Parathyroid adenoma (tissue), 2 donors: ENCODE results near the gene APC2.

Experiments used
- H2AFZ ChIP-seq: fragments of 300-600 bp; sonication (generic); one replicate; pipeline ENCODE4 v1.7.0; 2017; ENCODE audit warnings: antibody characterized with exemption, mild to moderate bottlenecking
- H3K27ac ChIP-seq: fragments of 300-600 bp; sonication (generic); one replicate; pipeline ENCODE4 v1.7.0; 2017
- H3K27me3 ChIP-seq: fragments of 300-600 bp; sonication (generic); one replicate; pipeline ENCODE4 v1.7.0; 2017; ENCODE audit warnings: low read length; ENCODE audit not compliant: control insufficient read depth, insufficient read depth
- H3K36me3 ChIP-seq: fragments of 300-600 bp; sonication (generic); one replicate; pipeline ENCODE4 v1.7.0; 2017; ENCODE audit warnings: low read length; ENCODE audit not compliant: control insufficient read depth, insufficient read depth
- H3K4me1 ChIP-seq: fragments of 300-600 bp; sonication (generic); one replicate; pipeline ENCODE4 v1.7.0; 2017; ENCODE audit warnings: control low read depth
- H3K4me2 ChIP-seq: fragments of 300-600 bp; sonication (generic); one replicate; pipeline ENCODE4 v1.7.0; 2017; ENCODE audit warnings: low read length
- H3K4me3 ChIP-seq: fragments of 300-600 bp; sonication (generic); one replicate; pipeline ENCODE4 v1.7.0; 2017; ENCODE audit warnings: low read depth, low read length
- H3K79me2 ChIP-seq: fragments of 300-600 bp; sonication (generic); one replicate; pipeline ENCODE4 v1.7.0; 2017; ENCODE audit warnings: control low read depth
- H3K9ac ChIP-seq: fragments of 300-600 bp; sonication (generic); one replicate; pipeline ENCODE4 v1.7.0; 2017; ENCODE audit warnings: mild to moderate bottlenecking
- H3K9me3 ChIP-seq: fragments of 300-600 bp; sonication (generic); one replicate; pipeline ENCODE4 v1.7.0; 2017; ENCODE audit warnings: low read length; ENCODE audit not compliant: control insufficient read depth
- TF ChIP-seq, protein P1 (sequence below): fragments of 300-600 bp; sonication (generic); IDR thresholded peaks from one replicate; pipeline ENCODE4 v1.7.0; 2017; ENCODE audit warnings: antibody characterized with exemption, mild to moderate bottlenecking
- donor health status: primary hyperparathyroidism.

The APC2 gene

DNA sequence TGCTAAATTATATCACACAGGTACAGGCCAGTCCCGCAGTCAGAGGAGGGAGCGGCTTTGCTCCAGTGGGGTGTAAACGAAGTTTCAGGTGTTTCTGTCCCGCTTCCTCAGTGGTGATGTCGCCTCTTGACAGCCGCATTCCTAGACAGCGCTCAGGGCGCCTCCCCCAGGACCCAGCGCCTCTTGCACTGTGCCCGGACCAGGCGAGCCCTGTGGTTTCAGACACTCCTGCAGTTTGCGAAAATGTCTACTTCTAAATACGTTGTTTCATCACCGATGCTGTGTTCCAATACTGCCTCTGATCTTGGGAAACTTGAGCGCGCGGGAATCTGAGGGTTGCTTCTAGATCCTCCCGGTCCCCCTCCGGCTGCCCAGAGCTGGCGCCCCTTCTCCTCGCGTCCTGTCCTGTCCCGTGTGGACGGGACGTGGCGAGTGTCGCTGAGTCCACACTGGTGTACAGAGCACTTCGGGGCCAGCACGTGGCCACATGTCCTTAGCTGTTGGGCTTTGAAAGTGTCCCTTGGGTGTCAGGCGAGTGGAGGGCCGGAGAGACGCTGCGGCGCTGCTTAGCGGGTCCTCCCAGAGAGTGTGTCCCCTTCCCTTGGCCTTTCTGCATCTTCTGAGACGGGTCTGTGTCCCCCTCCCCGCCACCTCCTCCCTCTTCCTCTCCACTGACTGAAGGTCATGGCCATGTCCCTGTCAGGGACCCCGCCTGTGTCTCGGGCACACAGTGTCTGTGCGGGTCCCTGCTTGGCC is 26.3 kb upstream of the APC2 start:
- H3K36me3 ChIP-seq: no peaks in the 10 kb centered on the region
- H3K27me3 ChIP-seq: no peaks in the 10 kb centered on the region
- H3K79me2 ChIP-seq: peaks cover 44% of the 10 kb centered on the region
- no peak overlapping the region for H3K9ac ChIP-seq
- TF ChIP-seq, protein P1, sequence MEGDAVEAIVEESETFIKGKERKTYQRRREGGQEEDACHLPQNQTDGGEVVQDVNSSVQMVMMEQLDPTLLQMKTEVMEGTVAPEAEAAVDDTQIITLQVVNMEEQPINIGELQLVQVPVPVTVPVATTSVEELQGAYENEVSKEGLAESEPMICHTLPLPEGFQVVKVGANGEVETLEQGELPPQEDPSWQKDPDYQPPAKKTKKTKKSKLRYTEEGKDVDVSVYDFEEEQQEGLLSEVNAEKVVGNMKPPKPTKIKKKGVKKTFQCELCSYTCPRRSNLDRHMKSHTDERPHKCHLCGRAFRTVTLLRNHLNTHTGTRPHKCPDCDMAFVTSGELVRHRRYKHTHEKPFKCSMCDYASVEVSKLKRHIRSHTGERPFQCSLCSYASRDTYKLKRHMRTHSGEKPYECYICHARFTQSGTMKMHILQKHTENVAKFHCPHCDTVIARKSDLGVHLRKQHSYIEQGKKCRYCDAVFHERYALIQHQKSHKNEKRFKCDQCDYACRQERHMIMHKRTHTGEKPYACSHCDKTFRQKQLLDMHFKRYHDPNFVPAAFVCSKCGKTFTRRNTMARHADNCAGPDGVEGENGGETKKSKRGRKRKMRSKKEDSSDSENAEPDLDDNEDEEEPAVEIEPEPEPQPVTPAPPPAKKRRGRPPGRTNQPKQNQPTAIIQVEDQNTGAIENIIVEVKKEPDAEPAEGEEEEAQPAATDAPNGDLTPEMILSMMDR: no peak
- H3K4me1 ChIP-seq: no peaks in the 10 kb centered on the region
- H2AFZ ChIP-seq: no peak overlapping the region
- no peaks in the 10 kb centered on the region for H3K9me3 ChIP-seq
- H3K27ac ChIP-seq: no peak overlapping the region
- H3K4me2 ChIP-seq: no peak overlapping the region
- no peak overlapping the region for H3K4me3 ChIP-seq

DNA sequence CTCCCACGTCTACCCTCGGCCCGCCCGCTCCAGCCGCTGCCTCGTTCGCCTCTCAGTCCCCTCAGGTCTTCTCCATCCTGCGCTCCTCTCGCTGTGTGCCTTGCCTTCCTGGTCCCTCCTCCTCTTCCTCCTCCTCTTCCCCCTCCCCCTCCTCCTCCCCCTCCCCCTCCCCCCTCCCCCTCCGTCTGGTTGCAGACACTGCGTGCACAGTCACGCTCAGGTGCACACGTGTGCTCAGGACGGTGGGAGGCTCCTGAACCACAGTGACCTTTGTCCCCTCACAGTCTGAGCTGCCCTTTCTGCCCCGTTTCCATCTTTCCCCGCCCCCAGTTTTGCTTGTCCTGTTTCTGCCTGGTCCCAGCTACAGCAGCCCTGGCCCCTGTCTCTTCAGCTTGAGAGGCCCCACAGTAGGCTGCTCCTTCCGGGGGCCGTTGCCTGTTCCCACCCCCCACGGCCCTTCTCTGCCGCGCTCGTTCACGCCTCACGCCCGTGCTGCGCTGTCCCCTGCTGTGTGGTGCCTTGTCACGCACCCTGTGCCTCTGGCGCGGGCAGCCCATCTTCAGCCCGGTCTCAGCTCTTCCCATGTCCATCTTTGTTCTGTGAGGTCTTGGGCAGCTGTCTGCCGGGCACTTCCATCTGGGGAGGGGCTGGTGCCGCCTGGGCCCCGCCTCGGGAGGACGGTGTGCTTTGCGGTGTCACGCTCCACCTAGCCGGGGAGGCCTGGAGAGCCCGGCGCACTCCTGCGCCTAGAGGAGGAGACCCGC is 25.5 kb upstream of the APC2 start:
- Histone ChIP-seq H2AFZ (no peak overlapping the region), H3K9me3 (no peaks in the 10 kb centered on the region), H3K36me3 (no peaks in the 10 kb centered on the region), H3K4me1 (no peaks in the 10 kb centered on the region), H3K4me3 (no peak overlapping the region), H3K4me2 (no peak overlapping the region), H3K27ac (no peak overlapping the region), H3K27me3 (no peaks in the 10 kb centered on the region), H3K9ac (no peak overlapping the region), H3K79me2 (peaks cover 37% of the 10 kb centered on the region)
- TF ChIP-seq, protein P1: no peak

DNA sequence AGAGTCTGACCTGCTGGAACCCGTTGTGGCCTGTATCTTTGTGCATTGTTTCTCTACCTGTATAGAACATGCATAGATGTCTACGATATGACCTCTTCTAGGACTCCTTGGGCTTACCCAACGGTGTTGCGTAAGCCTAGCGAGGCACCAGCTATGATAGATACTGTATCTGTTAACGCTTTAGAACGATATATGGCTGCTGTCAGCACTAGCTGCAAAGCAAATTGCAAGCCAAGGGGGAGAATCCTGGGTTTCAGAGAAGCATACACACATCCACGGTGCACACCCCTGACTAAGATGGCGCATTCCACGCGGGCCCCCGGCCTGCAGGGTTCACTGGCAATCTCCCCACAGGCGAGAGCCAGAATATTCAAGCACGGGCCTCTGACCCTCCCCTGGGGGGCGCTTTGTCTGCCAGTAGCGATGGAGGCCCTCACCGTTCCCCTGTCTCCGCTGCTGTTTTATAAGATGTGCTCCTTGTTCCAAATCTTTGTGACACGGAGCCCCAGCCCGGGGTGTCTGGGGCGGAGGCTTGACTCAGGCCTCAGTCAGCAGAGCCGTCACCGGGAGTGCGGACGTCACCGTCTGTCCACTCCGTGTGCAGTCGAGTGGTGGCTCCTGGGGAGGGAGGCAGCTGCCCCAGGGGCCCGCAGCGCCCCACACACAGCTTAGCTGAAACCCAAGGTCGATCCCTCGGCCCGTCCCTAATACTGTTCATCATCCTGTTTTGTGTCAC is 24.7 kb upstream of the APC2 start:
- H3K4me2 ChIP-seq: no peak overlapping the region
- H3K27ac ChIP-seq: no peak overlapping the region
- TF ChIP-seq, protein P1: no peak

DNA sequence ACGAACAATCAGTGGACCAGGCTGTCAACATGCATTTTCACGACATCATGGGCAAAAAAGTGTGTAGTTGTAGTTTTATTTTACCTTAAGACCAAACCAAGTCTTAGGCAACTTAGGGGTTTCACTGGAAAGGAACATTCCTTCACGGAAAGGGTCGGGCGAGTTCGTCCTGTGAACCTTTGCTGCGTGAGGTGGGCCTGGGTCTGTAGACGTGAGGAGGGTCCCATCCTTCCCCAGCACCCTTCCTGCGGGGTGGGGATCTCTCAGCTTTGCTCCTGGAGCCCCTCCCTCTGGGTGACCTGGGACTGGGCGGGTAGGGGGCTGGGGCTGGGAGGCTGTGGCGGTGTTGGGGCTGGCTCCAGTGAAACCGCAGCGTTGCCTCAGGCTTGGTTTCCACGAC is 24.0 kb upstream of the APC2 start:
- TF ChIP-seq, protein P1: no peak
- no peaks in the 10 kb centered on the region for H3K4me1 ChIP-seq
- H3K79me2 ChIP-seq: peaks cover 33% of the 10 kb centered on the region
- H3K9ac ChIP-seq: no peak overlapping the region
- H3K27ac ChIP-seq: no peak overlapping the region
- no peak overlapping the region for H3K4me2 ChIP-seq
- no peaks in the 10 kb centered on the region for H3K9me3 ChIP-seq
- H3K27me3 ChIP-seq: no peaks in the 10 kb centered on the region
- H3K4me3 ChIP-seq: no peak overlapping the region
- H3K36me3 ChIP-seq: no peaks in the 10 kb centered on the region
- no peak overlapping the region for H2AFZ ChIP-seq

More for the DNA sequence above, 24.7 kb upstream of the APC2 start:
- Histone ChIP-seq H3K27me3 (no peaks in the 10 kb centered on the region), H3K36me3 (no peaks in the 10 kb centered on the region), H3K9ac (no peak overlapping the region), H3K9me3 (no peaks in the 10 kb centered on the region), H3K4me3 (no peak overlapping the region), H3K79me2 (peaks cover 35% of the 10 kb centered on the region), H3K4me1 (no peaks in the 10 kb centered on the region), H2AFZ (no peak overlapping the region)
